ENCODE results near the gene SUZ12. TPM values are rescaled to one million over a fixed set of nuclear protein-coding genes. Genes with fewer than 3 reads are reported as not detected.

The SUZ12 gene
- total and polyA plus RNA-seq, 9 of the 15 experiments (the other 6 are each of a cell fraction or from before 2014, with no cell fraction given): 19.5 to 64.3 (median 47.2) TPM

- TF ChIP-seq ZBTB40 (IDR thresholded peaks at IDR 0.05): peak; percentile 52
- no peak for TF ChIP-seq ZBTB40 (CRISPR knock-in tag; IDR thresholded peaks at IDR 0.05)
- 0 out of 2 replicates have a peak, but pooled peaks have one; percentile 17 for TF ChIP-seq SUPT5H (IDR thresholded peaks at IDR 0.05)
- no peak for TF ChIP-seq DNMT1 (IDR thresholded peaks at IDR 0.05)
- peak; percentile 58 for TF ChIP-seq SIN3B (IDR thresholded peaks at IDR 0.05; ENCODE audit: low read depth)
- no peak for TF ChIP-seq EHMT2 (IDR thresholded peaks at IDR 0.05)
- no peak for TF ChIP-seq CEBPG (CRISPR knock-in tag; IDR thresholded peaks at IDR 0.05)
- no peak for TF ChIP-seq CEBPG (tag; conservative IDR thresholded peaks at IDR 0.05 in 1 of 2, IDR thresholded peaks at IDR 0.05 in 1 of 2)
- no peak for TF ChIP-seq RBM17 (IDR thresholded peaks at IDR 0.05; ENCODE audit: borderline replicate concordance, low read depth, low read length)
- TF ChIP-seq, protein P1, sequence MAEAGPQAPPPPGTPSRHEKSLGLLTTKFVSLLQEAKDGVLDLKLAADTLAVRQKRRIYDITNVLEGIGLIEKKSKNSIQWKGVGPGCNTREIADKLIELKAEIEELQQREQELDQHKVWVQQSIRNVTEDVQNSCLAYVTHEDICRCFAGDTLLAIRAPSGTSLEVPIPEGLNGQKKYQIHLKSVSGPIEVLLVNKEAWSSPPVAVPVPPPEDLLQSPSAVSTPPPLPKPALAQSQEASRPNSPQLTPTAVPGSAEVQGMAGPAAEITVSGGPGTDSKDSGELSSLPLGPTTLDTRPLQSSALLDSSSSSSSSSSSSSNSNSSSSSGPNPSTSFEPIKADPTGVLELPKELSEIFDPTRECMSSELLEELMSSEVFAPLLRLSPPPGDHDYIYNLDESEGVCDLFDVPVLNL (CRISPR knock-in tag; IDR thresholded peaks at IDR 0.05; ENCODE audit: low read depth): no peak
- no peak for TF ChIP-seq PKNOX1 (IDR thresholded peaks at IDR 0.05)
- peak; percentile 22 for TF ChIP-seq HNRNPLL (IDR thresholded peaks at IDR 0.05; ENCODE audit: low read depth, low read length, poor library complexity, severe bottlenecking)
- peak; percentile 20; the same call in 1 of the 2 replicates for TF ChIP-seq CHD2 (IDR thresholded peaks at IDR 0.05; ENCODE audit: low read depth, low read length)
- 0 out of 2 replicates have a peak, but pooled peaks have one; percentile 23 for TF ChIP-seq ZFX (CRISPR knock-in tag; IDR thresholded peaks at IDR 0.05)
- TF ChIP-seq TAF1 (IDR thresholded peaks at IDR 0.05; ENCODE audit: control insufficient read depth, extremely low read depth, insufficient read depth, low read length, severe bottlenecking): peak; percentile 3
- no peak for TF ChIP-seq TCF7L2 (IDR thresholded peaks at IDR 0.05; ENCODE audit: low read depth, low read length)
These were observed 70.9 kb downstream of the SUZ12 start (continued) for GRCh38 chr17:32007463-32008298.

Data from K562 (cell line).